GM12872 (cell line): ENCODE data around the gene PMVK.

ENCODE experiments used
- CTCF ChIP-seq: IDR thresholded peaks from 3 replicates; pipeline ENCODE4 v1.5.1; 2011; ENCODE audit warnings: low read depth, mild to moderate bottlenecking, low read length, moderate library complexity; ENCODE audit not compliant: insufficient read depth

Gene PMVK

DNA sequence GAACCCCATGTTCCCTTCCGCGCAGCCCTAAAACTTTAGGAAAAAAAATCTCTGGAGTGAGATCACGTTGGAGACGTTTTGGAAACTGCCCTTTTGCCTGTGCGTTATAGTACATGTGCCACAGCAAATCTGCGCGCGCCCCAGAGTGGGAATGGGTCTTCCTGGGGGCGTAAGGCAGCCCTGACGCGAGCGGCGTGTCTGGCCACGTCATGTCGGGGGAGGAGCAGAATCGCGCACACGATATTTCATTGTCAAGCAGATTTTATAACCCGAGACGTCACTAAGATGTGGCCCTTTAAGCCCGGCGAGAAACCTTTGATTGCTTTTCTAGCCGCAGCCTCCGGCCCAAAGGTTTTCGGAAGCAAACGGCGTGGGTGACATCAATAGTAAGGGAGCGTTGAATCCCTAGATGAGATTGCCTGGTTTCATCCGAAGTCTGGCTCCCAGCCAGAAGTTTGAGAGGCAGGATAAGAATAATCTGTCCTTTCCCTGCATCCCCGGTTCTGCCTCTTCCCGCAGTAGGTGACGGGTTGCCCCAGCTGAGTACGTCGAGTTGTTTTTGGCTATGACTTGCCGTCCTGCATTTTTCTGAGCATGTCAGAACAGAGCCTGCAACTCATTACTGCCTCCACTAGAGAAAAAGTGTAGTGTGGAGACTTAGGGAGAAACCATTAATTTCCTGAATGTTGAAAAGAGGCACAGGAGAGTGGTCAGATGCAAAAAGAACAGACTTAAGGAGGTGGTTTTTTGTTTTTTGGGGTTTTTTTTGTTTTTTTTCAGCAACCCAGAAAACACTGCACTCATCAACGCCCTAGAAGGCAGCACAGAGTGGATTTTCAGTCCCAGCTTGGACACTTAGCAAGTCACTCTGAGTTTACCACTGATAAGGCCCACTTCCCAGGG lies 817 bp upstream of the PMVK start:
- peak; percentile 41; the same call in 2 of the 3 replicates for TF ChIP-seq CTCF

DNA sequence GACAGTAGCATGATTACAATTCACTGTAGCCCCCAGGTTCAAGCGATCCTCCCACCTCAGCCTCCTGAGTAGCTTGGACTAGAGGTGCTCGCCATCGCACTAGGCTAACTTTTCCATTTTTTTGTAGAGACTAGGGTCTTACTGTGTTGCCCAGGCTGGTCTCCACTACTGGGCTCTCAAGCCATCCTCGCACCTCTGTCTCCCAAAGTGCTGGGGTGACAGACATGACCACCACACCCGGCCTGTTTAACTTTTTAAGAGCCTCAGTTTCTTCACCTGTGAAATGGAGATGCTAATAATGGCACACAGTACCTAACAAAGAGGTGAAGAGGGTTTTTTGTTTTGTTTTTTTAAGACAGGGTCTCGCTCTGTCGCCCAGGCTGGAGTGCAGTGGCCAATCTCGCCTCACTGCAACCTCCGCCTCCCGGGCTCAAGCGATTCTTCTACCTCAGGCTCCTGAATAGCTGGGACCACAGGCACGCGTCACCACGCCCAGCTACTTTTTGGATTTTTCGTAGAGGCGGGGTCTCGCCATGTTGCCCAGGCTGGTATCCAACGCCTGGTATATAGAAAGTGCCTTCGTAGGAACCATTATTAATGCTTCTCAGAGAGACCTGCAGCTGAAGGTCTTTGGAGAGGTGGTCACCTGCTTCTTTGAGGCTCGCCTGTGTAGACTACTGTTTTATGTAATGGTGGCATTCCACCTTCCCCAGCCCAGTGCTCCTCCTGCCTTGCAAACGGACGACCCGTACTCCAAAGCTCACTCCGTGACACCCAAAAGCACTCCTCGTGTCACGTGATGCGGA lies 567 bp downstream of the PMVK start:
- no peak for TF ChIP-seq CTCF

- TF ChIP-seq CTCF = no peak
Measured at GRCh38 chr1:154934358-154934948, 2.1 kb downstream of the PMVK start.

DNA sequence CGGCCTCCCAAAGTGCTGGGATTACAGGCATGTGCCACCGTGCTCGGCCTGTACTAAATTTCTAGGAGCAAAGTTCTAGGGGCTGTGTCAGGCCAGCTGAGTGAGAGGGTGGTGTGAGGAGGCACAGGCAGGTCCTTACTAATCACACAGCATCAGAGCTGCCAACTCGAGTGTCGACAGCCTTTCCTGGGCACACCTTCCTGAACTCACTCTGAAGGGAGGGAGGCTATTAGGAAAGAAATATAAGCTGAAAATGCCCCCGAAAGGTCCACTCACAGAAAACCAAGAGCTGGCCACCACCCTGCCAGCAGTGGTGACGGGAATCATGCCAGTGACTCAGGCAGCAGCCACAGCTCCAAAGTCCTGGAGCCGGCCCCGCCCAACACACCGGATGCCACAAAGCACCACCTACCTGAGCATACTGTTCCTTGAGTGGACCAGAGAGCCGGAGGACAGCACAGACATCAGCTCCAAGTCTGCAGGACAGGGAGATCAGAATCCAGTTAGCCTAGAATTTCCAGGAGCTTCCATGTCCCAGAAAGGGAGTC lies 4.5 kb downstream of the PMVK start:
- no peak for TF ChIP-seq CTCF

- no peak for TF ChIP-seq CTCF
Measured at GRCh38 chr1:154926201-154926600, 10.3 kb downstream of the PMVK start.

DNA sequence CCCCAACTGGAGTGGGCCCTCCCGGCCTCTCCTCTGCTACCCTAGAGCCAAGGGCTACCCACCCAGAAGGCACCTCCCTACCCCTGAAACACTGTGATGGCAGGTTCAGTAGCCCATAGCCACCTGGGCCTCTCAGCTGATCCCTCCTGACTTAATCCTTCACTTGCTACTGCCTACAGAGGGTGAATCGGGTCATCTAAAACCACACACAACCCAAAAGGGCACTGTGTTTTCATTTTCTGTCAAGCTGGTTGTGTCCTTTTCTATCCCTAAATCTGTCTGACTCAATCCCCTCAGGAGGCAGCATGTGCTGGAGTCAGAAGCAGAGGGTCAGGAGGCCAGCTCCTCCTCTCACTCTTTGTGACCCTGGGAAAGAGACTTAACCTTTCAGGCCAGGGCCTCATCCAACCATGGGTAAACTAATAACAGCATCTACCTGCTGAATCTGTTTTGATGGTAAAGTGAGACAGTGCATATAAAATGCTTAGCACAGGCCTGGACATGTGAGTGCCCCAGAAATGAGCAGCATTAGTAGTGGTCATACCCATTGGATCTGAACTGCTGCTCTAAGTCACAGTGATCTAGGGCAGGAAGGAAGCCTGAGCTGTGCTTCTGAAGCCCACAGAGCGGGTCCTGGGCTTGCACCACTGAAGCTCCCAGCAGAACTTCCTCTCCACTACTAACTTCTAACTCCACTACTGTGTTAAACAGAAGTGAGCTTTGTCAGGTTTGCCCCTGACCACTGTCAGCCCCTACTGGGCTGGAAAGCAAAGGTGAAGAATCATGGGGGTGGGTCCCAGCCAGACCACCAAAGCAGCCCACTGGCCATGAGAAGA lies 11.0 kb downstream of the PMVK start:
- TF ChIP-seq CTCF = no peak

GRCh38 chr1:154923695-154924094 lies 12.8 kb downstream of the PMVK start:
- no peak for TF ChIP-seq CTCF
